IPS-20b (cell line): ENCODE data around the gene LKAAEAR1.

ENCODE experiments used
- H3K27ac ChIP-seq: one replicate; pipeline ENCODE4 v1.5.1; 2013; ENCODE audit warnings: low read length
- H3K27me3 ChIP-seq: 2 replicates; pipeline ENCODE4 v1.6.1; 2013; ENCODE audit warnings: mild to moderate bottlenecking, low read length, inconsistent platforms; ENCODE audit not compliant: insufficient read depth
- H3K36me3 ChIP-seq: 2 replicates; pipeline ENCODE4 v1.6.1; 2013; ENCODE audit warnings: low read depth, mild to moderate bottlenecking, inconsistent platforms, low read length, moderate library complexity; ENCODE audit not compliant: insufficient read depth
- H3K4me1 ChIP-seq: 2 replicates; pipeline ENCODE4 v1.6.1; 2013; ENCODE audit warnings: mild to moderate bottlenecking, control low read depth, inconsistent platforms, low read length, moderate library complexity; ENCODE audit not compliant: insufficient read depth
- H3K4me3 ChIP-seq: 2 replicates; pipeline ENCODE4 v1.5.1; 2013; ENCODE audit warnings: mild to moderate bottlenecking, low read length, inconsistent platforms
- H3K9ac ChIP-seq: 2 replicates; pipeline ENCODE4 v1.6.1; 2013; ENCODE audit warnings: low read depth, mild to moderate bottlenecking, inconsistent platforms, low read length, moderate library complexity
- H3K9me3 ChIP-seq: 2 replicates; pipeline ENCODE4 v1.6.1; 2013; ENCODE audit warnings: mild to moderate bottlenecking, low read depth, low read length, inconsistent platforms; ENCODE audit not compliant: insufficient read depth

LKAAEAR1 gene

GRCh38 chr20:64116541-64117431, 32.6 kb upstream of the LKAAEAR1 start:
- Histone ChIP-seq H3K4me1 (no peaks in the 10 kb centered on the region), H3K27ac (no peak overlapping the region), H3K27me3 (no peaks in the 10 kb centered on the region), H3K9me3 (no peaks in the 10 kb centered on the region), H3K9ac (no peak overlapping the region), H3K4me3 (no peak overlapping the region), H3K36me3 (no peaks in the 10 kb centered on the region)

- Histone ChIP-seq H3K9ac (no peak overlapping the region), H3K4me3 (no peak overlapping the region), H3K36me3 (no peaks in the 10 kb centered on the region), H3K9me3 (no peaks in the 10 kb centered on the region), H3K4me1 (no peaks in the 10 kb centered on the region), H3K27me3 (no peaks in the 10 kb centered on the region), H3K27ac (no peak overlapping the region)
These were observed 31.8 kb upstream of the LKAAEAR1 start for GRCh38 chr20:64116016-64116415.

- Histone ChIP-seq H3K27me3 (no peaks in the 10 kb centered on the region), H3K9ac (no peak overlapping the region), H3K4me3 (no peak overlapping the region), H3K9me3 (no peaks in the 10 kb centered on the region), H3K27ac (no peak overlapping the region), H3K4me1 (no peaks in the 10 kb centered on the region), H3K36me3 (no peaks in the 10 kb centered on the region)
These were observed 31.1 kb upstream of the LKAAEAR1 start for GRCh38 chr20:64115171-64115911.

GRCh38 chr20:64114356-64114971, 30.3 kb upstream of the LKAAEAR1 start:
- Histone ChIP-seq H3K27ac (no peak overlapping the region), H3K36me3 (no peaks in the 10 kb centered on the region), H3K27me3 (no peaks in the 10 kb centered on the region), H3K4me3 (no peak overlapping the region), H3K4me1 (no peaks in the 10 kb centered on the region), H3K9me3 (no peaks in the 10 kb centered on the region), H3K9ac (no peak overlapping the region)

- H3K9ac ChIP-seq = no peak overlapping the region
These were observed 29.7 kb upstream of the LKAAEAR1 start for GRCh38 chr20:64113796-64114355.

GRCh38 chr20:64113444-64113775, 29.2 kb upstream of the LKAAEAR1 start:
- Histone ChIP-seq H3K36me3 (no peaks in the 10 kb centered on the region), H3K27ac (no peak overlapping the region), H3K4me3 (no peak overlapping the region), H3K9me3 (no peaks in the 10 kb centered on the region), H3K27me3 (no peaks in the 10 kb centered on the region), H3K4me1 (no peaks in the 10 kb centered on the region), H3K9ac (no peak overlapping the region)

More at GRCh38 chr20:64113796-64114355, 29.7 kb upstream of the LKAAEAR1 start:
- H3K4me3 ChIP-seq = no peak overlapping the region
- H3K27me3 ChIP-seq = no peaks in the 10 kb centered on the region
- H3K4me1 ChIP-seq = no peaks in the 10 kb centered on the region
- H3K36me3 ChIP-seq = no peaks in the 10 kb centered on the region
- H3K27ac ChIP-seq = no peak overlapping the region
- H3K9me3 ChIP-seq = no peaks in the 10 kb centered on the region

- Histone ChIP-seq H3K36me3 (no peaks in the 10 kb centered on the region), H3K9ac (no peak overlapping the region), H3K27ac (no peak overlapping the region), H3K27me3 (no peaks in the 10 kb centered on the region), H3K9me3 (no peaks in the 10 kb centered on the region), H3K4me3 (no peak overlapping the region), H3K4me1 (no peaks in the 10 kb centered on the region)
These were observed 28.7 kb upstream of the LKAAEAR1 start for GRCh38 chr20:64112691-64113443.

- Histone ChIP-seq H3K9ac (no peak overlapping the region), H3K27me3 (no peaks in the 10 kb centered on the region), H3K4me1 (no peaks in the 10 kb centered on the region), H3K9me3 (no peaks in the 10 kb centered on the region), H3K27ac (no peak overlapping the region), H3K36me3 (no peaks in the 10 kb centered on the region), H3K4me3 (no peak overlapping the region)
These were observed 27.8 kb upstream of the LKAAEAR1 start for GRCh38 chr20:64111841-64112641.

- Histone ChIP-seq H3K36me3 (no peaks in the 10 kb centered on the region), H3K4me3 (no peak overlapping the region), H3K27me3 (no peaks in the 10 kb centered on the region), H3K9me3 (no peaks in the 10 kb centered on the region), H3K4me1 (no peaks in the 10 kb centered on the region), H3K27ac (no peak overlapping the region), H3K9ac (no peak overlapping the region)
These were observed 26.3 kb upstream of the LKAAEAR1 start for GRCh38 chr20:64110411-64111068.

- Histone ChIP-seq H3K27ac (no peak overlapping the region), H3K9ac (no peak overlapping the region), H3K4me3 (no peak overlapping the region), H3K27me3 (no peaks in the 10 kb centered on the region), H3K9me3 (no peaks in the 10 kb centered on the region), H3K36me3 (no peaks in the 10 kb centered on the region), H3K4me1 (no peaks in the 10 kb centered on the region)
These were observed 25.7 kb upstream of the LKAAEAR1 start for GRCh38 chr20:64109831-64110391.
